Measurements from ENCODE around the gene KIF21A. TPM values are rescaled to one million over a fixed set of nuclear protein-coding genes. Genes with fewer than 3 reads are reported as not detected.

Gene KIF21A
- total and polyA plus RNA-seq, 2 experiments from 2014 or later, result 19.4 to 41.3 TPM

DNA sequence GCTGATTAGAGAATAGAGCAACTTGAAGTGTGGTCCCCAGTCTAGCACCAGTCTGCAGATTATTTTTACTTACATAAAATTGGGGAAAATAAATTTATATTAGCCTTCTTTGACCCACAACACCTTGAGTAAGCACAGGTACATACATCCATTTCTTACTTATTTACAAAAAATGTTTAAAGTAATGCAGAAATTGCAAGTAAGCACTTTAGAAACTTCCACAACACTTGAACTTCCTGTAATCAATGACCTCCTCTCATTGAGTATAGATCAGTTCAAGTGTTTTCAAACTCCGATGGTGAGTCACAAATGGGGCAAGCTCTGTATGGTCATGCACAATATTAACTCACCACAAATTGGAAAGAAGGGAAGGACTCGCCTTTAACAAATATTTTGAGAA lies 83.3 kb downstream of the KIF21A start:
- Histone ChIP-seq H3K27ac (no peak overlapping the region), H3K36me3 (peaks cover 27% of the 10 kb centered on the region), H3K4me1 (ENCODE audit: low read depth) (no peaks in the 10 kb centered on the region), H3K4me3 (no peak overlapping the region), H3K27me3 (no peaks in the 10 kb centered on the region), H3K9me3 (ENCODE audit: low read depth) (no peaks in the 10 kb centered on the region)
- no peak for TF ChIP-seq CTCF (IDR thresholded peaks at IDR 0.05; ENCODE audit: low read depth, low read length)
- no peak for DNase-seq (ENCODE audit: low read depth in 1 of 2, low spot score in 1 of 2)

GRCh38 chr12:39357041-39357440 lies 85.9 kb downstream of the KIF21A start:
- no peaks in the 10 kb centered on the region for H3K9me3 ChIP-seq (ENCODE audit: low read depth)
- H3K4me1 ChIP-seq (ENCODE audit: low read depth), result no peaks in the 10 kb centered on the region
- no peaks in the 10 kb centered on the region for H3K27me3 ChIP-seq
- peaks cover 16% of the 10 kb centered on the region for H3K36me3 ChIP-seq
- H3K4me3 ChIP-seq, result no peak overlapping the region
- DNase-seq (ENCODE audit: low read depth in 1 of 2, low spot score in 1 of 2), result no peak
- TF ChIP-seq CTCF (IDR thresholded peaks at IDR 0.05; ENCODE audit: low read depth, low read length), result no peak
- no peak overlapping the region for H3K27ac ChIP-seq

DNA sequence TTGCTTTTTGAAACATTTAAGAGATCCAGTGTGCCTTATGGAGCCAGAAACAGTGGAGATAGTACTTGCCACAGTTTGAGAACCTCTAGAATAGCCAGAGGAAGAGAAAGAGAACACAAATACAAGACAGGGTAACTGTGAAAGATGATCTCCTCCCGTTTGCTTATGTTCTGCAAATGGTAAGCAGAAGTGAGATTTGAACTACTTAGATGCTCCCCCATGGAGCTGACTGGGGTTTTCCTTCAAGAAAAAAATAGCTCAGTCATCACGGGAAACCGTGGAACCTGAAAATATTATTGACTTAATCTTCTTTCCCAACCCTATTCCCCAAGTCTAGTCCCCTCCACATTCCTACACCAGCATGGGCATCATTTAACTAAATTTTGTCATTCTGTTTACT lies 87.1 kb downstream of the KIF21A start:
- Histone ChIP-seq H3K9me3 (ENCODE audit: low read depth) (no peaks in the 10 kb centered on the region), H3K4me3 (no peak overlapping the region), H3K36me3 (peaks cover 10% of the 10 kb centered on the region), H3K4me1 (ENCODE audit: low read depth) (no peaks in the 10 kb centered on the region), H3K27me3 (no peaks in the 10 kb centered on the region), H3K27ac (no peak overlapping the region)
- DNase-seq (ENCODE audit: low read depth in 1 of 2, low spot score in 1 of 2), result no peak
- TF ChIP-seq CTCF (IDR thresholded peaks at IDR 0.05; ENCODE audit: low read depth, low read length), result no peak

- no peaks in the 10 kb centered on the region for H3K27me3 ChIP-seq
- no peak overlapping the region for H3K27ac ChIP-seq
- no peak for TF ChIP-seq CTCF (IDR thresholded peaks at IDR 0.05; ENCODE audit: low read depth, low read length)
- peaks cover 10% of the 10 kb centered on the region for H3K36me3 ChIP-seq
- no peak for DNase-seq (ENCODE audit: low read depth in 1 of 2, low spot score in 1 of 2)
- H3K4me3 ChIP-seq, result no peak overlapping the region
- H3K9me3 ChIP-seq (ENCODE audit: low read depth), result no peaks in the 10 kb centered on the region
- no peaks in the 10 kb centered on the region for H3K4me1 ChIP-seq (ENCODE audit: low read depth)
These were observed 88.0 kb downstream of the KIF21A start for GRCh38 chr12:39354955-39355354.

DNA sequence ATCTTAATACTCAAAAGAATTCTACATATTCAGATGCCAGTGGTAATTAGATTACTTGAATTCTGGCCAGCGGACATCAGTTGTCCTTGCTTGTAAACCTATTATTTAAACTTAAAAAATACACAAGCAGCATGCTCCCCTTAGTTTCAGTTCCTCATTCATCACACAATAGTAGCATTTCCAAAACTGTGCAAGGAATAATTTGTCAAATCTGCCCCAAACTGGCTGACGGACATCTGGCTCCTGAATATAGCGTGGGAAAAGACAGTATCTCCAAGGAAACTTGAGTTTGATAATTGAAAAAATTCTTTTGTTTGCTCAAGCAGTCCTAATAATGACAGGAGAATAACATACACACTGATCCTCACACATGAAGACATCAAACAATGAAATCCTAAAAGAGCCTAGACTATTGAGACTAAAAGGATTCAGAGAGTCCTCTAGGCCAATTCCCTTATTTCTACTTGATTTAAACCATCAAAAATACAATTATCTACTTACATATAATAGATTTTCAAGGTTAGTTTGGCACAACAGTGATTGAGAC lies 90.4 kb downstream of the KIF21A start:
- Histone ChIP-seq H3K4me3 (no peak overlapping the region), H3K27me3 (no peaks in the 10 kb centered on the region), H3K4me1 (ENCODE audit: low read depth) (no peaks in the 10 kb centered on the region), H3K9me3 (ENCODE audit: low read depth) (no peaks in the 10 kb centered on the region), H3K36me3 (peaks cover 8% of the 10 kb centered on the region), H3K27ac (no peak overlapping the region)
- DNase-seq (ENCODE audit: low read depth in 1 of 2, low spot score in 1 of 2), result no peak
- no peak for TF ChIP-seq CTCF (IDR thresholded peaks at IDR 0.05; ENCODE audit: low read depth, low read length)

GRCh38 chr12:39351153-39351552 lies 91.8 kb downstream of the KIF21A start:
- Histone ChIP-seq H3K36me3 (no peaks in the 10 kb centered on the region), H3K27ac (no peak overlapping the region), H3K27me3 (no peaks in the 10 kb centered on the region), H3K4me1 (ENCODE audit: low read depth) (no peaks in the 10 kb centered on the region), H3K9me3 (ENCODE audit: low read depth) (no peaks in the 10 kb centered on the region), H3K4me3 (no peak overlapping the region)
- no peak for DNase-seq (ENCODE audit: low read depth in 1 of 2, low spot score in 1 of 2)
- TF ChIP-seq CTCF (IDR thresholded peaks at IDR 0.05; ENCODE audit: low read depth, low read length), result no peak
